Superior temporal gyrus (tissue), 1 donor: ENCODE results near the gene SGMS1.
"Not testable (repeated sequence)": the region's sequence is repeated elsewhere in the genome, so short reads cannot be mapped to it uniquely, and the experiment has no call there.

Experiments
- DNase-seq: peaks from one replicate; pipeline ENCODE4 v3.0.0-alpha.2; 2016; ENCODE audit errors: extremely low spot score

SGMS1 gene

GRCh38 chr10:50557130-50557682, 66.5 kb downstream of the SGMS1 start:
- no peak for DNase-seq

GRCh38 chr10:50556237-50557120, 67.3 kb downstream of the SGMS1 start:
- no peak for DNase-seq

- DNase-seq, result no peak
These were observed 68.7 kb downstream of the SGMS1 start for GRCh38 chr10:50554995-50555568.

GRCh38 chr10:50554376-50554994, 69.3 kb downstream of the SGMS1 start:
- peak; percentile 68 for DNase-seq

- peak; percentile 74 for DNase-seq
These were observed 70.8 kb downstream of the SGMS1 start for GRCh38 chr10:50552771-50553535.

- no peak for DNase-seq
These were observed 71.4 kb downstream of the SGMS1 start for GRCh38 chr10:50552308-50552707.

- DNase-seq, result no peak
These were observed 71.9 kb downstream of the SGMS1 start for GRCh38 chr10:50551894-50552293.

- DNase-seq, result no peak
These were observed 73.4 kb downstream of the SGMS1 start for GRCh38 chr10:50550291-50550839.

GRCh38 chr10:50549186-50549585, 74.6 kb downstream of the SGMS1 start:
- DNase-seq, result not testable (repeated sequence)

GRCh38 chr10:50548481-50548880, 75.3 kb downstream of the SGMS1 start:
- not testable (repeated sequence) for DNase-seq

GRCh38 chr10:50546287-50546686, 77.5 kb downstream of the SGMS1 start:
- DNase-seq, result not testable (repeated sequence)

GRCh38 chr10:50545846-50546245, 77.9 kb downstream of the SGMS1 start:
- no peak for DNase-seq

GRCh38 chr10:50544857-50545429, 78.8 kb downstream of the SGMS1 start:
- DNase-seq, result no peak

GRCh38 chr10:50544095-50544856, 79.5 kb downstream of the SGMS1 start:
- DNase-seq, result no peak

- no peak for DNase-seq
These were observed 80.9 kb downstream of the SGMS1 start for GRCh38 chr10:50542871-50543270.

- no peak for DNase-seq
These were observed 81.8 kb downstream of the SGMS1 start for GRCh38 chr10:50541921-50542320.

- no peak for DNase-seq
These were observed 82.4 kb downstream of the SGMS1 start for GRCh38 chr10:50541317-50541716.

- no peak for DNase-seq
These were observed 83.0 kb downstream of the SGMS1 start for GRCh38 chr10:50540826-50541122.

GRCh38 chr10:50540069-50540825, 83.5 kb downstream of the SGMS1 start:
- DNase-seq, result no peak
